Transverse colon (tissue), 4 donors: ENCODE measurements around the gene INO80B. TPM values are rescaled to one million over a fixed set of nuclear protein-coding genes. Genes with fewer than 3 reads are reported as not detected.

ENCODE experiments used
- DNase-seq: peaks from one replicate; pipeline ENCODE4 v3.0.0-alpha.2; 2019
- H3K27ac ChIP-seq, 4 donors: fragments of 200-600 bp; sonication (generic); 2 replicates each; pipeline ENCODE4 v1.5.1; 2016 to 2018; ENCODE audit warnings: inconsistent platforms in 4 of 4
- H3K27me3 ChIP-seq: fragments of 200-600 bp; sonication (generic); 2 replicates; pipeline ENCODE4 v1.5.1; 2017; ENCODE audit warnings: inconsistent platforms
- H3K36me3 ChIP-seq, 4 donors: fragments of 200-600 bp; sonication (generic); 2 replicates each; pipeline ENCODE4 v1.5.1; 2017 to 2019; ENCODE audit warnings: inconsistent platforms in 4 of 4
- H3K4me1 ChIP-seq, 4 donors: fragments of 200-600 bp; sonication (generic); 2 replicates each; pipeline ENCODE4 v1.5.1; 2017 to 2020; ENCODE audit warnings: inconsistent platforms in 4 of 4
- H3K4me3 ChIP-seq, 4 donors: fragments of 200-600 bp; sonication (generic); 1 replicate in 1 of 4; 2 replicates in 3 of 4; pipeline versions ENCODE4 v1.5.1 to v1.6.1; 2017 to 2019; ENCODE audit warnings: inconsistent platforms in 4 of 4
- H3K9me3 ChIP-seq, 2 donors: fragments of 200-600 bp; sonication (generic); 2 replicates each; pipeline ENCODE4 v1.5.1; 2017 to 2019; ENCODE audit warnings: inconsistent platforms in 2 of 2
- EP300 ChIP-seq: sonication (generic); formaldehyde crosslinking; IDR thresholded peaks from one replicate; pipeline ENCODE4 v1.6.1; 2017; ENCODE audit warnings: antibody characterized with exemption, low read depth
- POLR2A ChIP-seq: fragments of 450-650 bp; IDR thresholded peaks from one replicate; pipeline ENCODE4 v1.6.1; 2016; ENCODE audit warnings: antibody characterized with exemption, mild to moderate bottlenecking, moderate library complexity
- POLR2AphosphoS5 ChIP-seq, 3 donors: sonication (generic); formaldehyde crosslinking; IDR thresholded peaks; one replicate each; pipeline ENCODE4 v1.6.1; 2016; ENCODE audit warnings: antibody characterized with exemption in 3 of 3
- WGBS, 2 donors: methylation state at CpG; one replicate each; pipeline ENCODE4 v1.1.5; 2018; ENCODE audit warnings: low coverage in 1 of 2; 5-methylcytosine and 5-hydroxymethylcytosine counted together
- in situ Hi-C, 4 donors: fragments of 200-750 bp; cut with MboI; loops; one replicate each; pipeline versions ENCODE4 v1.15.0 to v1.15.1; 2017; ENCODE audit warnings: low sequenced_read_pairs in 3 of 4, low pct_ligation_motif_present in 1 of 4, low pct_unique_long_range_greater_than_20kb in 1 of 4
- intact Hi-C: fragments of 100-400 bp; cut with DNase I; formaldehyde crosslinking; loops from one replicate; pipeline ENCODE4 v1.15.1; 2023; ENCODE audit warnings: low total_unique reads
- total RNA-seq, 4 donors: library from RNA; depleted of rRNA; stranded (reverse); fragments of >200 nt; gene quantifications; one replicate each; pipeline ENCODE4 v1.1.0, GENCODE V29; 2016
- TF ChIP-seq, protein P1 (sequence below), 5 experiments: fragments of 200-600 bp in 3 of 5; fragments of 450-650 bp in 2 of 5; sonication (generic) in 3 of 5; IDR thresholded peaks; 1 replicate in 2 of 5; 2 replicates in 3 of 5; pipeline ENCODE4 v1.5.1; 2016 to 2017; ENCODE audit warnings: antibody characterized with exemption in 5 of 5, inconsistent platforms in 3 of 5, mild to moderate bottlenecking in 2 of 5, moderate library complexity in 1 of 5

Gene INO80B
- total RNA-seq, 4 donors from 2014 or later: 12.9 to 53.9 (median 34.5) TPM

- intact Hi-C loops (no loop called here), in situ Hi-C loops (no loop called here)
- H3K9me3 ChIP-seq: no peaks in the 10 kb centered on the region
- no peak for TF ChIP-seq POLR2AphosphoS5 (IDR thresholded peaks at IDR 0.05)
- TF ChIP-seq EP300: no peak
- no peak for TF ChIP-seq POLR2A
- TF ChIP-seq, protein P1, sequence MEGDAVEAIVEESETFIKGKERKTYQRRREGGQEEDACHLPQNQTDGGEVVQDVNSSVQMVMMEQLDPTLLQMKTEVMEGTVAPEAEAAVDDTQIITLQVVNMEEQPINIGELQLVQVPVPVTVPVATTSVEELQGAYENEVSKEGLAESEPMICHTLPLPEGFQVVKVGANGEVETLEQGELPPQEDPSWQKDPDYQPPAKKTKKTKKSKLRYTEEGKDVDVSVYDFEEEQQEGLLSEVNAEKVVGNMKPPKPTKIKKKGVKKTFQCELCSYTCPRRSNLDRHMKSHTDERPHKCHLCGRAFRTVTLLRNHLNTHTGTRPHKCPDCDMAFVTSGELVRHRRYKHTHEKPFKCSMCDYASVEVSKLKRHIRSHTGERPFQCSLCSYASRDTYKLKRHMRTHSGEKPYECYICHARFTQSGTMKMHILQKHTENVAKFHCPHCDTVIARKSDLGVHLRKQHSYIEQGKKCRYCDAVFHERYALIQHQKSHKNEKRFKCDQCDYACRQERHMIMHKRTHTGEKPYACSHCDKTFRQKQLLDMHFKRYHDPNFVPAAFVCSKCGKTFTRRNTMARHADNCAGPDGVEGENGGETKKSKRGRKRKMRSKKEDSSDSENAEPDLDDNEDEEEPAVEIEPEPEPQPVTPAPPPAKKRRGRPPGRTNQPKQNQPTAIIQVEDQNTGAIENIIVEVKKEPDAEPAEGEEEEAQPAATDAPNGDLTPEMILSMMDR (IDR thresholded peaks at IDR 0.05): no peak
- DNase-seq: no peak
- H3K4me3 ChIP-seq: peak overlapping the region; percentile 11 to 58 (median 46)
- WGBS, 2 donors: 26% methylated on average over 3 of the region's 3 CpGs; no CpG with 5 or more reads in 1 of the 2 donors
- peaks cover 9% of the 10 kb centered on the region for H3K27me3 ChIP-seq
- peak overlapping the region; percentile 88 to 93 (median 91) for H3K27ac ChIP-seq
- H3K36me3 ChIP-seq: no peaks in the 10 kb centered on the region
- peaks cover 11 to 52% (median 16%) of the 10 kb centered on the region in 4 donors for H3K4me1 ChIP-seq
These were observed 15.5 kb upstream of the INO80B start for GRCh38 chr2:74439373-74439772.

- Histone ChIP-seq H3K27me3 (peaks cover 9% of the 10 kb centered on the region), H3K4me1 (peaks cover 11 to 52% (median 16%) of the 10 kb centered on the region in 4 donors), H3K4me3 (peak overlapping the region; percentile 11 to 58 (median 46)), H3K9me3 (no peaks in the 10 kb centered on the region), H3K36me3 (no peaks in the 10 kb centered on the region), H3K27ac (peak overlapping the region; percentile 88 to 93 (median 91))
- in situ Hi-C loops: no loop called here
- intact Hi-C loops: no loop called here
- WGBS, 2 donors: 33% methylated on average over 14 of the region's 14 CpGs; no CpG with 5 or more reads in 1 of the 2 donors
- DNase-seq: peak; percentile 54
- TF ChIP-seq EP300: no peak
- no peak for TF ChIP-seq POLR2AphosphoS5 (IDR thresholded peaks at IDR 0.05)
- TF ChIP-seq POLR2A: no peak
- TF ChIP-seq, protein P1 (IDR thresholded peaks at IDR 0.05): no peak
These were observed 15.0 kb upstream of the INO80B start for GRCh38 chr2:74439803-74440377.

DNA sequence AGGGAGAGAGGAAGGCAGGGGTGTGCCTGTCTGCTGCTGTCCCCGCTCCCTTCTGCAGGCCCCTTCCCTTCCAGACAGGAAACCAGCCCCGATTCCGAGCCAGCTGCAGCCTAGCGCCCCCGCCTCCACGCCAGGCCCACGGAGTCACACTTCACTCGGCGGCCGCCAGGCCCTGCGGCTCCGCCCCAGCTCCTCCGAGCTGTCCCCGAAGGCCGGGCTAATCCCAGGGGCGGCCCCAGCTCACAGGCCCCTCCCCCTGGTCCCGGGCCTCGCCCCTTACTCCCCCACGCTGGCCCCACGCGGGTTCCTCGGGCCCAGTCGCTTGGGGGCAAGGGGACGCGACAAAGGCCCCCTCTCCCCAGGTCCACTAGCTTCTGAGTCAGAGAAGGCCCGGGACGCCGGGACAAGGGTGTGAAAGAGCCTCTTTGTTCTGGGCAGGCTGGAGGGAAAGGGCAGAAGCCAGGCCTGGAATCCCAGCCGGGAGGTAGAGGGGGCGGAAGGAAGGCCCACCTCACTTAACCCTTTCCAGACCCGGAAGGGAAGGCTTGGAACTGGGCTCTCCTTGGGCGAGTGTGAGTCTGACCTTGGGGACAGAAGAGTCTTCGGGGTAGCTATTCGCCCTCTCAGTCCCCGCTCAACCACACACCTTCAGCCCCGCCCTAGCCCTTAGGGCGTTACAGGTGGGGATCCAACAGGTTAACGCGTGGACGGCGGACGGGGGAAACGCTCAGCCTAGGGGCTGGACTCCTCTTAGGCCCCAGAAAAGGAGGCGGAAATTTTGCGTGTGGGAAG, 14.3 kb upstream of the INO80B start:
- WGBS, 2 donors: 17 to 20% methylated on average over 6 to 44 of the region's 45 CpGs
- in situ Hi-C loops: no loop called here
- Histone ChIP-seq H3K9me3 (no peaks in the 10 kb centered on the region), H3K4me1 (peaks cover 11 to 52% (median 16%) of the 10 kb centered on the region in 4 donors), H3K27me3 (peaks cover 9% of the 10 kb centered on the region), H3K4me3 (peak overlapping the region; percentile 20 to 58 (median 46)), H3K36me3 (no peaks in the 10 kb centered on the region), H3K27ac (peak overlapping the region; percentile 88 to 93 (median 91))
- DNase-seq: peak; percentile 89
- TF ChIP-seq, protein P1 (IDR thresholded peaks at IDR 0.05): peak; percentile 30 to 76 (median 40)
- TF ChIP-seq POLR2A: peak; percentile 59
- no peak for TF ChIP-seq EP300
- TF ChIP-seq POLR2AphosphoS5 (IDR thresholded peaks at IDR 0.05): peak; percentile 46 to 68 (median 67)
- intact Hi-C loops: no loop called here

DNA sequence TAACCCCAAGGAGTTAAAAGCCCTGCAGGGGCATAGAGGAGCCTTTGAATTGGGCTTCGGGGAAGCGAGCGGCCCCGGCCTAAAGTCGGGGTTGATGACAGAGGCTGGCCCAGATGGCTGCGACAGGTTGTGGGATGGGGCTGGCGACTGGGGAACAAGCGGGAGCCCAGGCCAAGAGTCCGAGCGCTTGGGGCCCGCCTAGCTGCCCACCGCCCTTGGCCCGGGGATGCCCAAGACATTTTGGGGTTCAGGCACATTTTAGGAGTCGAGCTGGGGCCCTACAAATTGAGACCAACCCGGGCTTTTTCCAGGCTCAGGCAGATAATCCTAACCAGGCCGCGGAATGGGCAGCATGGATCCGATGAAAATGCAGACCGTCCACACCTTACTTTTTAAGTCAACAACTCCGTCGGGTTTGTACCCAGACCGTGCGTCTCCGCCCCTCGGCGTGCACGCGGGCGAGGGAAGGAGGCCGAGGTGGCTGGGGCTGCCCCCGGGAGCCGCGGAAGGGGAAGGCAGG, 13.7 kb upstream of the INO80B start:
- intact Hi-C loops: no loop called here
- Histone ChIP-seq H3K27ac (peak overlapping the region; percentile 88 to 93 (median 91)), H3K36me3 (no peaks in the 10 kb centered on the region), H3K27me3 (peaks cover 9% of the 10 kb centered on the region), H3K9me3 (no peaks in the 10 kb centered on the region), H3K4me3 (peak overlapping the region; percentile 20 to 58 (median 46)), H3K4me1 (peaks cover 11 to 52% (median 16%) of the 10 kb centered on the region in 4 donors)
- in situ Hi-C loops: no loop called here
- no peak for TF ChIP-seq EP300
- no peak for TF ChIP-seq POLR2AphosphoS5 (IDR thresholded peaks at IDR 0.05)
- TF ChIP-seq, protein P1 (IDR thresholded peaks at IDR 0.05): no peak
- TF ChIP-seq POLR2A: no peak
- no peak for DNase-seq
- 44% methylated on average over 33 of the region's 33 CpGs; no CpG with 5 or more reads in 1 of the 2 donors for WGBS, 2 donors
